HPDE6-E6E7 (cell line): ENCODE measurements around the gene CLRN1.

ENCODE experiments used
- DNase-seq: peaks from one replicate; pipeline ENCODE4 v3.0.0; 2011; ENCODE audit warnings: missing footprints; ENCODE audit errors: extremely low spot score

The CLRN1 gene

DNA sequence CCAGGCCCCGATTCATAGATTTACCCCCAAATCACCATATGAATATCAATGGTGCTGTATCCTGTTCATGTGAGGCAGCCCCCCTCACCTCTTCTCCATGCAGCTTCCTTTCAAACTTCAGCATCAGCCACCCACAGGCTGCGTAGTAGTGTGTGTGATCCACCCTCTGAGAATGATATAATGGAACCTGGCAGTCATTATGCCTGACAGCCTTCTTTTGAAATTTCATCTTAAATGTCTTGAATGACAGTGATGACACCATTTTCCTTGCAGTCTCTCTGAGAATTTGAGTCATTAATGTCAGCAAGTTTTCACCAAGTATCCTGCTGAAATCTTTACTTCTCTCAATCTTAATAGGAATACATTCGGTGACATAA lies 3.5 kb upstream of the CLRN1 start:
- DNase-seq = no peak

DNA sequence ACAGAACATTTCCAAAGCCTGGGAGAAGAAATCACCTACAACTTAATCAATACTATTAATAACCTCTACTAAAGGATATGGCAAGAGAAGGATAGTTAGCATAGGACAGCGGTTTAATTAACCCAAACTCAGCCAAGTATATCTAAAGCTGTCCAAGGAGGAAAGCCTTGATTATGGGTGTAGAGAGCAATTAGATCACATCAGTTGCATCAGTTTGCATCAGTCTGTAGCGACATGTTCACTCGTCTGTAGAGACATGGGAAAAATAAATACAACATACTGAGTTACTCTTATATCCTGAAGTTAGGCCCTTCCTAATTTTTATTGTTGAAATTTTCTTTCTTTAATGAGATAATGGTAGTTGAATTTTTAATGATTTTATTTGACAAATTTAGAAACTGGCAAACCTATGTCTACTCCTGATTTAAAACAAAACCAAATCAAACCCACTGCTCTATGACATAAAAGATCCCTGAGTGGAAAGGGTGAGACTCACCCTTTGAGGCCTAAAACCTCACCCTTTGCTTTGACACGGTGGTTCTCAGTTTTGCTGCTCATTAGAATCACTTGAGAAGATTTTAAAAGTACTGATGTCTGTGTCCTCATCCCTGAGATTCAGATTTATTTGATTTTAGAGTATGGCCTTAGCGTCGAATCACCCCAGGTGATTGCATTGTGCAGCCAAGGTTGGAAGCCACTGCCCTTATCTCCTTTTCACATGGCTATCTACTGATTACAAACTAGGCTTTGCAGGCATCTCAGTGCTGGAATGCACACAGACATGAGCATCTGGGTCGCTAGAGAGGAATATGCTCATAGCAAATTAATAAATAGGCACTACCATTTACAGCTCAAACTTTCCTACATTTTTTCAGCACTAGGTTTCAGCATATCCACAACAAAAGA lies 2.8 kb upstream of the CLRN1 start:
- DNase-seq = no peak

DNA sequence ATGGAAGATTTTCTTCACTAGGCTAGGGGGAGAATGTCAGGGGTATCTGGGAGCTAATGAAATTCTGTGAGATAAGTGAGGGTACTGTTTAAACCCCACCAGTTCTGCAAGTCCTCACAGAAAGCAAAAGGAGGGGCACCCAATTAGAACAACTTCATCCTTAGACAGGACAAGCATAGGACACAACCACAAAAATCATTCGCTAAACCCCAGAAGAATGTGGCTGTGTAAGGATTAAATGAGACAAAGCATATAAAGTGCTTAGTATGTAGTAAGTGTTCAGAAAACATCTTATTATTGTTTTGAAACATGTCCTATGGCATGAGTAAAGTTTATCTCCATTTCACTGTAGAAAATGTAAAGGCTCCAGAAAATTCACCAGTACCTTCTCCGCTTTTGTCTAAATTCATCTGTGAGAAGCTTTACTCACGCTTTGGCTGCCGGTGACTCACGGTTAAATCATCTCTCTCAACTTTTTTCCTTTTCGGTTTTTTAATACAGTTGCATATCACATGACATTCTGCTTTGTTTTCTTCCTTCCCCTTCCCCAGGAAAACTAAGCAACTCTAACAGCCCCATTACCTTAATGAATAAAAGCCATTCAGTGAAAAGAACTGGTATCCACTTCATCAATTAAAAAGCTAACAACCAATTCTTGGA lies 1.7 kb downstream of the CLRN1 start:
- peak; percentile 35 for DNase-seq

DNA sequence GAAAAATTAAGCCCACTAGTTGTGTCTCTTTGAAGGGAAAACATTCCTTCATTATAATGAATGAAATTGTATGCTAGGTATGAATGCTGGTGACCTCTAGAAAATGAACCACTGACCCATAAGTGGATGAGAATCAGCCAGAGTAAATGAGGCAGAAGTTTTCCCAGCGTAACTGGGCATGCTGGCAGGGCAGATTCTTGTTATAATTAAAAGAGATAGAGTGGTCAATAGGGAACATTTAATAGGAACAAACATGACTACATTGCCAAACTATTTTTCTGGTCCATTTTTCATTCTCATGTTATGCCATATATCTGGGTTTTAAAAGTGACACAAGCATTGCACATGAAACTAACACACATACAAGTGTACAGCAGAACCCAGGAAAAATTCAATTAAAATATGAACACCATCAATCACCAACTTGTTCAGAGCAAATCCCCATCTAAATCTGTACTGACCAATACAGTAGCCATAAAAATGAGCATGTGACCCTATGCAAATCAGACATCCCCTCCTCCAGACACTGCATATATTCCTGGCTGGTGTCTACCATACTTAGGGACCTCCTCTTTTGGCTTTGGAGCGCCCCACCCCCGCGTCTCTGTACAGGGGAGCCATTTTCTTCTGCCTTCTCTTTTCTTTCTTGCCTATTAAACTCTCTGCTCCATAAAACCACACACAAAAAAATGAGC lies 4.0 kb downstream of the CLRN1 start:
- DNase-seq = no peak

DNA sequence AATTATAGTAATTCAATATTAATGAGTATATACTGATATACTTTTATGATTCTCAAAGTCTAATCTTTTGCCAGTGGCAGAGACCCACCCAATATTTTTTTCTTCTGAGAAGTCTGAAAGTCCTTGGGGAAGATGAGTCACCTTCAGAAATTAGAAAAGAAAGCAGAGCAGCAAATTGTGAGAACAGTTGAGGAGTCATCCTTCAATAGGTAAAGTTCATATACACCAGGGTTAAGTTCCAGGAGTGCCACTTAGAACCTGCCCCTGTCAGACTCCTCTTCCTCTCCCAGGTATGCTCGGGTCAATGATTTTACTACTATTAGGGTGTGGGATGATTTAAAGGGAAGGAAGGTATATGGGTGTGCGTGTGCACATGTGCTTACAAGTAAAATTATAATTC lies 7.1 kb downstream of the CLRN1 start:
- DNase-seq = no peak

DNA sequence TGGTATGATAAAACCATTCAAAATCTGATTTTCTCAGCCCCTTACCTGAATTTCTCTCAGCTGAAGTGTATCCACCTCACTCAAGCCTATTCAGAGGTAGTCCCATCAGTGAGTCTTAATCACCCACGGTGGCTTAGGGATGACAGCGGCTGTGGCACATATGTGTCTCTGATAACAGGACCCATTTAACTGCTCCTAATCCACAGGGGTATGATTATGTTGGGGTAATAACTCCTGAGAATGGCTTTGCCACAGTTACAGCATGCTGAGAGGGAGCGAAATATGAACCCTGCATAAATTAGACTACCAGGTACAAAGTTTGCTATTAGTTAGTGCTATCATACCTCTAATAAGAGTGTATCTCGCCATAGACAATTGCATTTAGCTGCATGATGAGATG lies 10.6 kb downstream of the CLRN1 start:
- no peak for DNase-seq

DNA sequence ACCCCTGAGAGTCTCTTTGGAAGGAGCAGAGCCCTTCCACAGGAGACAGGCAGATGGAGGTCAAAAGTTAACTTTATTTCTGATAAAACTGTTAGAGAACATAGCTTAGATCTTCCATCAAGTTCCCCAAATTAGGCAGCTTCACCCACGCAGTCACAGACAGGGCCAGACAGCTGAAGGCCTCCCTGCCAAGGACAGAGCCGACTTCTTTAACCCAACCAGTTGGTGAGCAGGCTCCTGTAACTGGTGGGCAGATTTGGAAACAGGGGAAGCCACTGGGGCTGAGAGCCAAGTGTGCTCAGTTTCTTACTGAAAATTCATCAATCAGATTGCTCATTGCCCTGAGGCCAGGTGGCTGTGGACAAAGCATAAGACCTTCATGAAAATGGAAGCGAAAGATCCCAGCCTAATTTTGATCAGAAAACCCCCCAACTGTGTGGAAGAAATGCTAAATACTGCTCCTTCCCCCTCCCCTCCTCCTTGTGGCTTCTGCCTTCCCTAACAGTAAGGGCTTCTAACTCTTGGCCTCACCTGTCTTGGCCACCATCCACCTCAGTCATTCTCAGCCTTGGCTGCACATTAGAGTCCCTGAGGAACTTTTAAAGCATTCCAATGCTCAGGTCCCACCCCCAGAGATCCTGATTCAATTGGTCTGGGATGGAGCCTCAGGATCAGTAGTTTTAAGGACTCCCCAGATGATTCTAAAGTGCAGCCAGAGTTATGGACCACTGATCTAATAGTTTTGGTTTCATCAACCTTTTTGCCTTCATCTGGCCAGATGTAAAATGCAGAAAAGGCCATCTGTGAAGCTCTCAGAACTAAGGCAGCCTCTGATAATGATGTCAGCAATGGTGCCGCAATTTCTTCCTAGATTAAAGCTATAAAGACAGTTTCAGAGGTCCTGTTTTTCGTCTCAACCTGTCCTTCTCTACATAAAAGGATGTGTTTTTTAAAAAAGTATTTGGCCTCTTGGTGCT lies 11.5 kb downstream of the CLRN1 start:
- no peak for DNase-seq

DNA sequence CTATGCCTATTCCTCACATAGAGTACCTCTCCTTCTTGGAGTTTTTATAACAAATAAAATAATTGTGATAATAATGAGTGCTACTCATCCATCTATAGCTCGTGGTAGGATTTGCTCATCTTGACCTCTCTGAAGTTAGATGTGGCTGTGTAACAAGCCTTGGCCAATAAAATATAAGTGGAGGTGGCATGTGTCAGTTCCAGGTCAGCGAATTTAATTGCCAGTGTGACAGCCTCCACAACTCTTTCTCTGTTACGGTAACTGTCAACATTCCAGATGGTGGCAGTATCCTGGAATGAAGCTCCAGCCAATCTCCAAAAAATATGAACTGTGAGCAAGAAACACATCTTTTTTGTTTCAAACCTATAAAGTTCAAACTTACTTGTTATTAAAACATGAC lies 13.8 kb downstream of the CLRN1 start:
- DNase-seq = no peak

DNA sequence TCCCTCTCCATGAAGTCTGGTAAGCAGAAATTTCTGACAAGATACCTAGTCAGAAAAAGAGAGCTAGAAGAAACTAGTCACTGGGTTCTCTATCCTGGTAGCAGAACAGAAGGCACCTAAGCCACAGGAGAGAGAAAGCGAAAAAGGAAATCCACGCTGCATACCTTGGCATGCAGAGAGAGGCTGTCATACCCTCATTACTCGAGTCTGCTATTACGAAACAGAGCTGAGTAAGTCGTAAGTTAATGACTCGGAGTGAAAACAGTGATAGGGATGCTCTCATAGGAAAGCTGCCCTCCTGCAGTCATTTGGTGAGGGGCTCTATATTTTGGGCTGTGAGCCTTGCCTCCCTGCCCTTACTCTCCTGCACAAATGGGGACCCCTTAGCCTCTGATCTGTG lies 16.2 kb downstream of the CLRN1 start:
- DNase-seq = peak; percentile 45

DNA sequence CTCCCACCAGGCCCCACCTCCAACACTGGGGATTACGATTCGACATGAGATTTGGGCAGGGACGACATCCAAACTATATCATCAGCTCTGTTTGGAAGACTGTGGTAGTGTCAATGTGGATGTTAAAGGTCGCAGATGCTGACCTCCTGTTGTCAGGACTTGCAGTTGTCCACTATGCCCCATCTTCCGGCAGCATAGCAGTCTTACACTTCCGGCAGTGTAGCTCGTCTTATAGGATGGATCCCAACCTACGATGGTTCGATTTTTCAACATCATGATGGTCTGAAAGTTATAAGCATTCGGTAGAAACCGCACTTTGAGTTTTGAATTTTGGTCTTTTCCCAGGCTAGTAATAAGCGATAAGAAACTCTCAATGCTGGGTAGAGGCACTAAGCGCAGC lies 20.6 kb downstream of the CLRN1 start:
- DNase-seq = no peak

DNA sequence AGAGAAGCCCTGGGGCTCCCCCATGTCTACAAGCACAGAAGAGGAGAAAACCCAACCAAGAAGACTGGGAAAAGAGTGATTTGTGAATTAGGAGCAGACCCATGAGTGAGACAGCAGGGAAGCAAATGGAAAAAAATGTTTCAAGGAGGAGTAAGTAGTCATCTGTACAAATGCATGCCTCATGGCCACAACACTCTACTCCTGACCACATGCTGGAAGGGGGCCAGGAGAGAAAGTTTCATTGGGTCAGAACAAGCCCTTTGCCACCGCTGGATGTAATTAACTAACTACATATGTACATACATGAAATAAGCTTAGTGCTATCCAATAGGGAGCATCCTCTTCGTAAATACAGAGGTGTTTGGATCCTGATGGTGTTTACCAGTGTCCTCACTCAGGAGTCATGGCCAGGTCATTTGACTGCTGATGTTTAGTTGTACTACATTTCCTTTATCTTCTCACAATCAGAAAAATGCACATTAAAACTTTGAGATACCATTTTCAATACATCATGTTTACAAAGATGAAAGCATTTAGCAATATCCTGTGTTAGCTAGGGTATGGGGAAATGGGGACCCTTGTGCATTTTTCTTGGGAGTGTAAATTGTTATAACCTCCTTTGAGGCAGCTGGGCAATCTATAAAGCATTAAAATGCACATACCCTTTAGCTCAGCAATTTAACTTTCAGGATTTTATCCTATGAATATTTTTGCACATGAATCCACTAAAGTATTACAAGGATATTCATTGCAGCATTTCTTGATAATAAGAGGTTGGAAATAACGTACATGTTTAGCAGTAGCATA lies 27.1 kb downstream of the CLRN1 start:
- no peak for DNase-seq

DNA sequence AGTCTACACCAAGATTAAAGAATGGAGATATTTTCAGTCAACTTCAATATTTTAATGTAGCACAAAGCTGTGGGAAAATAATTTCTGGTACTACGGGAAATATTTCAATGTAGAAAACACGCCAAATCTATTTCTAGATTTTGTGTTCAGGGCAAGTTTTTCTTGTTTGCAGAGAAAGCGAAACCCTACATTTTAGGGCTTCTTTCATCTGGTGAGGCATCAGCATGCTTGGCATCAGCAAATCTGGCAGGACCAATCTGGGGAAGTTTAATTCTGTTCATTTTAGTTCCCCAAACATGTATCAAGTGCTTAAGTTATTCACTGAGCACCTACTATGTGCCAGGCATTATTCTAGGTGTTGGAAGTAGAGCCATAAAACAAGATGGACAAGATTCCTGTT lies 30.3 kb downstream of the CLRN1 start:
- no peak for DNase-seq

DNA sequence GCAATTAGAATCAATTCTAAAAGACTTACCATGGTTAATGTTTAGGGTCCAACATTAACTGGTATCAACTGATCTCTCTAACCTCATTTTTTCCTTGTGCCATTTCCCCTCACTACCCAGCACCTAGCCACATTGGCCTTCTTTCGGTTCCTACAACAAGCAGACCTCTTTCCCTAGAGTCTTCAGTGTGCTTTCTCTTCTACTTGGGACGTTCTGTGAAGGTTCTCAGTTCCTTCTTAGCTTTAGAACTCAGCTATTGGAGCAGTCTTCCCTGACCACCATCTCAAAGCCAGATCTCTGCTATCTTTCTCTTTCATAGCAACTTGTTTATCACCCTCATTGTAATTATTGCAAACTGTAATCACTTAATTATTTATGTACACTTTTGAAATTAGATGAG lies 35.8 kb downstream of the CLRN1 start:
- DNase-seq = no peak

DNA sequence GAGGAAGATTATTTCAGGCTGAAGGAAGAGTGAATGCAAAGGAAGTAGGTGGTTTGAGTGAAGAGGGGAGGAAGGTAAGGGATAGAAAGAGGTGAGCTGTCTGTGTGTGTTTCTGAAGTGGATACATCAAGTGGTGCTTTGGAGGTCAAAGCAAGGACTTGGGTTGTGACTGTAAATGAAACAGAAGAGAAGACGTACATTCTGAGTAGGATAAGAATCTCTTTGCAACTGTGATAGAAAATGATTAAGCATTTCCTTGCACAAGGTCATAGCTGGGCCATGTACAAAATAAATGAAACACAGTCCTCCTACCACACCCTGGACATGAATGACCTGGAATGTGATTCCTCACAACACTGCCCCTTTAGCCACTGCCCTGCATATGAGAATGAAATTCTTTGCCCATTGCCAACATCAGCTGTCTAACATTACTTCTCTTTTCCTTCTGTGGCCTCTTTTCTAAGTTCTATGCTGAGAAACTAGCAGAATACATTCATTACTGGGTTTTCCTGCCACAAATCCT lies 39.0 kb downstream of the CLRN1 start:
- no peak for DNase-seq

DNA sequence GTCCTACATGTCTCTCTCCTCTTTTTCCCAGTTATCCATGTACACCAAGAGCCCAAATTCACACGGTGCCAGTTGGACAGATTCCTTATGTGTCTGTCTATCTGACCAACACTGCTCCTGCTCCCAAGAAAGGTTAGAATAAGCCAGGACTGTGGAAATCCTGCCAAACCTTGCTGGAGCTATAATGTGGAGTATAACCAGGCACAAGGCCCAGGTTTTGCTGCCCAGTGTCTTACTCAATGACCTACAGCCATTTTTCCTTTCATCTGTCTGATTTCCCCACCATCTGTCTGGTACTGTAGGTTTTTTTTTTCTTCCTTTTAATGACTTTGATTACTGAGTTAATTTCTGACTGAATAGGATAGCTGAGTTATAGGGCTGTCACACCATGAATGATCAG lies 40.8 kb downstream of the CLRN1 start:
- DNase-seq = no peak

DNA sequence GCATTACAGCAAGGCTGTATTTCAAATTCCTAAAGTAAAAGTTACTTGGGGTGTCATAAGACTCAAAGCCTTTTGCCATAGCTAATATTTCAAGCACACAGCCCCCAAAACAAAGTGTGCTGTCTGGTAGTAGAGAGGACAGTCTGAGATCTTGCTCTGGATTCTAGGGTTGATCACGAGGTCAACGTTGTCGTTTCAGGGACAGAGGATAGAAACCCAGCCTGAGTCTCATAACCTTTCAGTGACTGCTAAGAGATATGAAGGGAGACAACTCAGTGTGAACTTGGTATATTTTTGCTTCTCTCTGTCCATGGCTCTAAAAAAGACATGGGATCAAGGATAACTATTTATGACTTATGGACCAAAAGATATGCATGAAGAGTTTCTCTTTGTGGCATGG lies 41.7 kb downstream of the CLRN1 start:
- DNase-seq = no peak

DNA sequence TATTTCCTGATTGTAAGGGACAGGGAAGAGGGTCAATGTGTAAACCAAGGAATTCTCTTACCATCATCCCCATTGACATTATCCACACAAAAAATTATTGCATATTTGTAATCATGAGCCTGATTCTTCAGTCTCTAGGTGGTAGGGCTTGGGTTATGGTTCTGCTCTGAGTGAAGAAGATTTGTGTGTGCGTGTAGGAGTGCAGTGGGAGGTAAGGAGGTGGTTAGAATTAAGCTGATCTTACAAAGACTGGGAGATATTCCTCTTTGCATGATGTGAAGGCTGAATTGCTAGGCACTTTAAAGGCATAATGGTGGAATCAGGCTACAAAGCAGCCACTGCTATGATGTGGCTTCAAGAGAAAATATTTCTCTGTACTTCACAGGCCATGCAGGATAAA lies 44.3 kb downstream of the CLRN1 start:
- DNase-seq = no peak

DNA sequence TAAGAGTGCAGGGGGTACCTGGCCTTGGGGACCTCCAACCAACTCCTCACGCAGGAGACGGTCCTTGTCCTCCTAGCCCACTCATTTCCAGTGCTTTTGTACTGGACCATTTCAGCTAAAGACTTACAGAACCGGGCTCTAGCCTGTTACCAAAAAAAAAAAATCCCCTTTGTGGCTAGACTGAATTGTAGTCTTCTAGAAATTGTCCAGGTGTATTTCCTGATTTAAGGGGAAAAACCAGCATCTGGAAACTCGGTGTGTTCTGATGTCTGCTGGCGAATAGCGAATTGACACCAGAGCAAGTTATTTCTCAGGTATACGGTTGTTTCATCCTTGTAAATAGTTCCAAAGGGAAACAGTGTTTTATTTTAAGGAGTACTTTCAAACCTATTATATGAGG lies 46.2 kb downstream of the CLRN1 start:
- no peak for DNase-seq

DNA sequence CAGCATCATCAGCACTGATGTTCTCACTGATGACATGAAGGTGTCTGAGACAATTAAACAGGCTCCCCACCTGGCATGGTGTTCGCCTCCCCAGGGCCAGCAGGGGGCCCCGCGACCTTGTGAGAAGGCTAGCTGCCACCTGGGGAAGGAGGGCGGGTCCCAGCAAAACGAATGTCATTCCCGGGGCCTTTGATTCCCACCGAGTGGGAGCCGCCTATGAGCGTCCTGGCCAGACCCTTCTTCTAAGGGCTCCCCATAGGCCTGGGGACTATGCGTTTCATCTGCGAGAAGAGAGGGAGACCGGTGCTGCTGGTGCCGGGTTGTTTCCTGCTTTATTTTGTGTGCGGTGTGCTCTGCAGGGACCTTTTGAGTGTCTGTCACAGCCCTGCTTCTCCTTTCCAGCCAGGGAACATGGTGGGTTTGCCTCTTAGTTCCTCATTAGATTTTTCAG lies 46.8 kb downstream of the CLRN1 start:
- DNase-seq = peak; percentile 77

DNA sequence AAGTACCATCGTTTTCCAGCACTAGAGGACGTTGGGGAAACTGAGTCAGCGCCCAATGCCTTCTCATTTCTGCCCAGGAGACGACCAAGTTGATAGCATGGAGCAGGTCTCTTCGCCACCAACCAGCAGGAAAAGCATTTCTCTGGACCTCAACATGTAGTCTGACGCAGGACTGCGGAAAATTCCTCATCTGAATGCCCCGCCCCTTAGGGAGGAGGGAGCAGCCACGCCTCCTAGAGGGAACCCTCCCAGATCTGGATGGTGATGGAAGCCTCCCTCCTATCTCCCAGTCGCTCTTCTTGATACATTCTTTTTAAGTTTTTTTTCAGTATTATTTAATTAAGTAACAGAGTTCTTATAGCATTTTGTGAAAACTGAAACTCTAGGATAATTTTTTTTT lies 49.9 kb downstream of the CLRN1 start:
- no peak for DNase-seq
